HepG2 (cell line): ENCODE data around the gene TMEM129.

Experiments
- CTCF ChIP-seq: sonication (generic); formaldehyde crosslinking; IDR thresholded peaks from 2 replicates; pipeline ENCODE4 v1.5.0; 2020; ENCODE audit warnings: mild to moderate bottlenecking, missing genetic modification reagents, moderate library complexity
- EZH2 ChIP-seq: conservative IDR thresholded peaks from 2 replicates; pipeline ENCODE4 v1.6.1; 2012; ENCODE audit warnings: mild to moderate bottlenecking, low read depth, low read length, moderate library complexity
- MAX ChIP-seq: IDR thresholded peaks from 2 replicates; pipeline ENCODE4 v1.6.1; 2012; ENCODE audit warnings: inconsistent platforms
- POLR2AphosphoS5 ChIP-seq: IDR thresholded peaks from 2 replicates; pipeline ENCODE4 v1.6.1; 2012; ENCODE audit warnings: low read depth, low read length
- REST ChIP-seq, 2 experiments: IDR thresholded peaks; 2 replicates each; pipeline ENCODE4 v1.6.1; 2011 to 2012; ENCODE audit warnings: low read length in 2 of 2, borderline replicate concordance in 1 of 2, low read depth in 1 of 2, mild to moderate bottlenecking in 1 of 2, moderate library complexity in 1 of 2
- SKIL ChIP-seq: sonication (generic); formaldehyde crosslinking; IDR thresholded peaks from 2 replicates; pipeline ENCODE4 v1.8.0; 2022; ENCODE audit warnings: missing genetic modification reagents, mild to moderate bottlenecking, moderate library complexity, borderline replicate concordance
- STAT5B ChIP-seq: sonication (generic); formaldehyde crosslinking; IDR thresholded peaks from 2 replicates; pipeline ENCODE4 v1.4.0; 2020; ENCODE audit warnings: missing genetic modification reagents
- ZBTB20 ChIP-seq: sonication (generic); formaldehyde crosslinking; IDR thresholded peaks from 2 replicates; pipeline ENCODE4 v1.8.1; 2023; ENCODE audit warnings: missing genetic modification reagents, low read depth, mild to moderate bottlenecking, borderline replicate concordance
- ZBTB40 ChIP-seq, 2 experiments: fragments of 450-650 bp in 1 of 2; sonication (generic) in 1 of 2; formaldehyde crosslinking in 1 of 2; IDR thresholded peaks; 2 replicates each; pipeline versions ENCODE4 v1.6.1 to v1.8.0; 2016 to 2022; ENCODE audit warnings: antibody characterized with exemption in 1 of 2, mild to moderate bottlenecking in 1 of 2, missing genetic modification reagents in 1 of 2

GRCh38 chr4:1674682-1675081 is 46.4 kb downstream of the TMEM129 start:
- TF ChIP-seq REST (IDR thresholded peaks at IDR 0.05; ENCODE audit: borderline replicate concordance in 1 of 2, low read depth in 1 of 2, low read length in 2 of 2) (no peak), CTCF (no peak), EZH2 (no peak), SKIL (CRISPR knock-in tag) (no peak), ZBTB20 (CRISPR knock-in tag) (no peak), STAT5B (CRISPR knock-in tag) (no peak), MAX (no peak), ZBTB40 (IDR thresholded peaks at IDR 0.05) (no peak), ZBTB40 (CRISPR knock-in tag; IDR thresholded peaks at IDR 0.05) (no peak), POLR2AphosphoS5 (no peak)
